Muscle layer of duodenum (tissue), 2 donors: ENCODE measurements around the gene LTBP2.

Experiments used
- H3K27ac ChIP-seq: one replicate; pipeline ENCODE4 v1.7.0; 2013; ENCODE audit warnings: mild to moderate bottlenecking, low read length
- H3K27me3 ChIP-seq: one replicate; pipeline ENCODE4 v1.7.0; 2013; ENCODE audit warnings: low read depth, mild to moderate bottlenecking, control low read depth, low read length
- H3K36me3 ChIP-seq, 2 donors: one replicate each; pipeline ENCODE4 v1.7.0; 2013; ENCODE audit warnings: low read length in 2 of 2, control low read depth in 1 of 2, mild to moderate bottlenecking in 1 of 2; ENCODE audit not compliant: insufficient read depth in 2 of 2, control insufficient read depth in 1 of 2
- H3K4me1 ChIP-seq, 2 donors: one replicate each; pipeline ENCODE4 v1.7.0; 2013; ENCODE audit warnings: low read length in 2 of 2, mild to moderate bottlenecking in 2 of 2, control low read depth in 1 of 2, moderate library complexity in 1 of 2; ENCODE audit not compliant: insufficient read depth in 2 of 2, control insufficient read depth in 1 of 2
- H3K4me3 ChIP-seq, 2 donors: one replicate each; pipeline ENCODE4 v1.7.0; 2013; ENCODE audit warnings: low read length in 2 of 2, low read depth in 1 of 2, mild to moderate bottlenecking in 1 of 2
- H3K9me3 ChIP-seq, 2 donors: one replicate each; pipeline ENCODE4 v1.7.0; 2013; ENCODE audit warnings: low read length in 2 of 2, control low read depth in 1 of 2, mild to moderate bottlenecking in 1 of 2; ENCODE audit not compliant: control insufficient read depth in 1 of 2
- donor health status: healthy.

LTBP2 gene

GRCh38 chr14:74516451-74517160, 95.4 kb downstream of the LTBP2 start:
- no peaks in the 10 kb centered on the region for H3K9me3 ChIP-seq
- H3K4me3 ChIP-seq, result no peak overlapping the region
- H3K4me1 ChIP-seq, result no peaks in the 10 kb centered on the region
- no peaks in the 10 kb centered on the region for H3K27me3 ChIP-seq
- H3K36me3 ChIP-seq, result peaks cover 0 to under 1% of the 10 kb centered on the region in 2 donors
- H3K27ac ChIP-seq, result no peak overlapping the region

DNA sequence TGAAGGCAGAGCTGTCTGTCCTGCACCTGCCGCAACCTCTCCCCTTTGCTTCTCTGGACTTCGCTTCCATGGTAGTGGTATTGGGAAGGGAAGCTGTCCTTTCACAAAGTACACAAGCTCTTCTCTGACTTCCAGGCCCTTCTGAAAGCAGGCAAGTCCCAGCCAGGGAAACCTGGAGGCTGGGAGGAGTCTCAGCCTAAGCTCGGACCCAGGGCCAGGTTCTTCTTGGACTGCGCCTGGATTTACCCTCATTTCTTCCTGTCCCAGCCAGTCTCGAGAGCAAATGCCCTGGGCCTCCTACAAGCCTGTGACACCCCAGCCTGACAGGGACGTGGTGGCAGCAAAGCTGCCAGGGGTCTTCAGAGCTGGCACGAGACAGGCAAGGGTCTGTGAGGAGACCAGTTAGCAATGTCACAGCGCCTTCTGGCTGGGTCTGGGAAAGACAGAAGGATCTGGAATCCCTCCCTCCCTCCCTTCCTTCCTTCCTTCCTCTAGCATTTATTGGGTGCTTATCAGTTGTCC, 96.1 kb downstream of the LTBP2 start:
- H3K36me3 ChIP-seq, result no peaks in the 10 kb centered on the region
- no peaks in the 10 kb centered on the region for H3K4me1 ChIP-seq
- H3K27ac ChIP-seq, result no peak overlapping the region
- no peaks in the 10 kb centered on the region for H3K27me3 ChIP-seq
- no peak overlapping the region for H3K4me3 ChIP-seq
- no peaks in the 10 kb centered on the region for H3K9me3 ChIP-seq

DNA sequence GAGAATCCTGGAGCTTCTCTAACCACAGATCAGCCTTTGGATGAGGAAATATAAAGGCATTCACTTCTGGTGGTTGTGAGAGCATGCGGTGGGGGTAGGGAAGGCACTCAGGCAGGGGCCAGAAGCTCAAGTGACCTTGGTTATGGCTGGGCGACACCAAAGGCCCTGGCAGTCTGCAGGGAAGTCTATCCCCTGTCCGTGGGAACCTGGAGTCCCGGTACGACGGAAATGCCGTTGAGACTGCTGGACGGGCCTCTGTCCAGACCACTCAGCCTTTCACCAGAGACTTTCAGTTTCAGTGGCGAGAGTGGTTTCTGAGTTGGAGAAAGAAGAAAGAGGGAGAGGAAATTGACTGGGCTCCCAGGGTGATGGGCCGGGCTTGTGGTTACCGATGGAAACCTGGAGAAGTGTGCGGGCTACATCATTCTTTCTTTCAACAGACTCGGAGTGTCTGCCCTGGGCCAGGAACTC, 97.5 kb downstream of the LTBP2 start:
- Histone ChIP-seq H3K4me3 (no peak overlapping the region), H3K36me3 (no peaks in the 10 kb centered on the region), H3K4me1 (no peaks in the 10 kb centered on the region)

DNA sequence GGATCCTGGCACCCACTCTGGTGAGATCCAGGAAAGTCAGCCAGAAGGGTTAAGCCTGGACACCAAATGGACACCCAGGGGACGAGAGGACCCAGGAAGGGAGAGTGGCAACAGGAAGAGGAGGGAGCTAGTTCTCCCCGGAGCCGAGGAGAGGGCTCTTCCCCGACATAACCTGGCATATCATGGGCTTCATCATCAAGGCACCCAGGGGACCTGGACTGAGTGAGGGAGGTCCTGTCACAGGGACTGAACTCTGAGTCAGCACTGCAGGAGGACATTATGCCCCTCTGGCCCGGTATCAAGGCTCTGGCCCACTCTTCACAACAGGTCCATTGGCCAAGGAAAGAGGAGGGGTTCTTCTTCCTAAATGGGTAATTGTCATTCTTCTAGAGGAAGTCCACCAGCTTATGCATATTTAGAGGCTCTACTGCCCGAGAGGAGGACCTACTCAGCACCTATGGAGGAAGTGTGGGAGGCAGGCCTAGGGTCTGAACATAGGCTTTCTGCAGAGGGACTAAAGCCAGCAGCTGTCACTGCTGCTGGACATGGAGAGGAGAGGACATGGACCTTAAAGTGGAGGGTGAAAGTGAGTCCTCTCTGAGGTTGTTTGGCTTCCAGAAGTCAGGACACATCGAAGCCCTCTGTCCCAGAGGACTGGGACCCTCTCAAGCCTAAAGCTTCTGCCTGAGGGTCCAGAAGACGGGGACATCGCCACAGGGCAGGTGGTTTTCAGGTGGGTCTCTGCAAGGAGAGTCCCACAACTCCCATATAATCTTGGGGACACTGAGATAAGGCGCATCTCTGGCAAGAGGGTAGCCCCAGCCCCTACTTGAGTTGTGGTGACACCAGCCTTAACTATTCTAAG, 99.8 kb downstream of the LTBP2 start:
- Histone ChIP-seq H3K4me1 (no peaks in the 10 kb centered on the region), H3K27ac (no peak overlapping the region)

More for the DNA sequence above, 97.5 kb downstream of the LTBP2 start:
- H3K9me3 ChIP-seq, result no peaks in the 10 kb centered on the region
- H3K27me3 ChIP-seq, result no peaks in the 10 kb centered on the region
- no peak overlapping the region for H3K27ac ChIP-seq

DNA sequence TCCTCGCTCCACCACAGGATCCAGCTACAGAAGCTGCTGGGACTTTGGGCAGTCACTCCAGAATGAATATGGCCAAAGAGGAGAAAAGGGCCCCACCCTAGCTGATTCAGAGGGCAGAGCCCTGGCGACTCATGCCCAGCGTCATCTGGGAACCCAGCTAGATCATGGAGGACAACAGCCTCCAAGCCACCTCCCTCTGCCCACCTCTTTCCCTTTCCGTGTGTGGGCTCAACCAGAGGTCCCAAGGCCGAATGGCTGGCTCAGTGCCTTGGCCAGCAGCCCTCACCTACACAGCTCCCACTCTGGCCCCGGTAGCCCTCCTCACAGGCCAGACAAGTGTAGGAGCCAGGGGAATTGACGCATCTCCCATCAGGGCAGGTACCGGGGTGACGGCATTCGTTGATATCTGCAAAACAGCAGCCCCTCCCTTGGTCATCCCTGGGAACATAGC, 101.1 kb downstream of the LTBP2 start:
- no peaks in the 10 kb centered on the region for H3K9me3 ChIP-seq
- H3K4me3 ChIP-seq, result no peak overlapping the region
- H3K36me3 ChIP-seq, result no peaks in the 10 kb centered on the region
- H3K27me3 ChIP-seq, result no peaks in the 10 kb centered on the region
- H3K27ac ChIP-seq, result no peak overlapping the region
- no peaks in the 10 kb centered on the region for H3K4me1 ChIP-seq

More for the DNA sequence above, 99.8 kb downstream of the LTBP2 start:
- Histone ChIP-seq H3K4me3 (no peak overlapping the region), H3K27me3 (no peaks in the 10 kb centered on the region), H3K36me3 (no peaks in the 10 kb centered on the region), H3K9me3 (no peaks in the 10 kb centered on the region)

- no peak overlapping the region for H3K4me3 ChIP-seq
- H3K27ac ChIP-seq, result no peak overlapping the region
- H3K4me1 ChIP-seq, result no peaks in the 10 kb centered on the region
- H3K9me3 ChIP-seq, result no peaks in the 10 kb centered on the region
- H3K27me3 ChIP-seq, result no peaks in the 10 kb centered on the region
- no peaks in the 10 kb centered on the region for H3K36me3 ChIP-seq
Observed at GRCh38 chr14:74510223-74510931, 101.7 kb downstream of the LTBP2 start.

DNA sequence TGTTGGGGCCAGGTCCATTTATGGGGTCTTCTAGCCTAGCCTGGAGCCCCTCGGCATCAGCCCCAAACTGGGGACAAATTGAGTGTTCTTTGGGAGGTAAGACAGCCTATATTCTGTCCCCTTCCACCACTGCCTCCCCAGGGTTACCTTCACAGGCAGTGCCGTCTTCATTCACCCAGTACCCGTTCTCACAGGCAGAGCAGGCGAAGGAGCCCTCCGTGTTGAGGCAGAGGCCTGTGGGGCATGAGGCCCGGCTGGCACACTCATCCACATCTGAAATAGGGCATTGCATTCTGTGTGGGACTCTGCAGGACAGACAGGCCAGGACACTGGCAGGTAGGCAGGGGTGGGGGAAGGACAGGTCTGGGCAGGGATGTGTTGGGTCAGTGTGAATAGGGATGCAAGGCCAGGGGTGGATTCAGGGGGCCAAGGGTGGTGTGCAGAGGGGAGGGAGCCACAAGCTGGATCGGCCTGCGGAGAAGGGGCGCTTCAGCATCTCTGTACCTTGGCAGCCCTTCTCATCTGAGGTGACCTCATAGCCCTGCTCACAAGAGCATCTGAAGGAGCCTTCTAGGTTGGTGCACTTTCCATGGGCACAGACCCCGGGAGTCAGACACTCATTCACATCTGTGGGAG, 102.3 kb downstream of the LTBP2 start:
- Histone ChIP-seq H3K36me3 (no peaks in the 10 kb centered on the region), H3K9me3 (no peaks in the 10 kb centered on the region), H3K4me3 (no peak overlapping the region), H3K27ac (no peak overlapping the region), H3K27me3 (no peaks in the 10 kb centered on the region), H3K4me1 (no peaks in the 10 kb centered on the region)

DNA sequence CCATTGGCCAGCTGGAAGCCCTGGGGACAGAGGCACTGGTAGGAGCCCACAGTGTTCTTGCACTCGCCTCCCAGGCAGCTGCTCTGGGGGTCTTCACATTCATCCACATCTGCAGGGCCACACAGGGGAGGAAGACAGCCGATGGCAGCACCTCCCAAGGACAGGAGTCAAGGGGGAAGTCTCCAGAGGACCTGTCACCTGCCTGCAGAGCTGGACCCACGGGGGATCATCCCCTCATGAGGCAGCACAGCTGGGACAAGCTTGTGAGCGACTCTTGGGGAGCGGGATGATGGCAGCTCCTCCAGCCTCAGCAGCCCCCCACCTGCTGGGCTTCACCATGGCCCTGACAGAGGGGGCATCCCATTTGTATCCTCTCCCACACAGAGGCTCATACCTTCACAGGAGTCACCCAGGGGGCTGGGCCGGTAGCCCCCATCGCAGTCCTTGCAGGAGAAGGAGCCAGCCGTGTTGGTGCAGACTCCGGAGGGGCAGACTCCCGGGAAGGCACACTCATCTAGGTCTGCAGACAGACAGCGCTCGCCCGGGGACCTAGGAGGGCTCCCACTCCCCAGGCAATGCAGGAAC, 103.1 kb downstream of the LTBP2 start:
- H3K4me1 ChIP-seq, result no peaks in the 10 kb centered on the region

DNA sequence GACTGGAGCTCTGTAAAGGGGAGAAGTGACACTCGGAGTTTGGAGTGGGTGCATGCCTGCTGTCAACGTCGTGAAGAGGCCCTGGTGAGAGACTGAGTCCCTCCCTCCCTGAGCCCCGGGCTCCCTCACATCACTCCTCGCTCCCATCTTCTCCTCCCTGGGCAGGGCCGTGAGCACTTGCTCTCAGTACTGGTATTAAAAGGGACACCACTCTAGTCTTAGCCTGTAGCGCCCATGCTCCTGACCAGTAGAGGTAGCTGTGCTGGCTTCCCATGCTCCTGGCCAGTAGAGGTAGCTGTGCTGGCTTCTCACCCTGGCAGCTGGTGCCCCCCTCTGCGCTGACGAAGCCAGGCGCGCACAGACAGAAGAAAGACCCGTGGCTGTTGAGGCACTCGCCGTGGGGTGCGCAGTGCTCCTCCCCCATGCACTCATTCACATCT, 103.7 kb downstream of the LTBP2 start:
- Histone ChIP-seq H3K4me1 (no peaks in the 10 kb centered on the region), H3K27me3 (no peaks in the 10 kb centered on the region), H3K36me3 (no peaks in the 10 kb centered on the region), H3K4me3 (no peak overlapping the region), H3K27ac (no peak overlapping the region), H3K9me3 (no peaks in the 10 kb centered on the region)

More for the DNA sequence above, 103.1 kb downstream of the LTBP2 start:
- H3K4me3 ChIP-seq, result no peak overlapping the region
- no peaks in the 10 kb centered on the region for H3K9me3 ChIP-seq
- H3K36me3 ChIP-seq, result no peaks in the 10 kb centered on the region
- no peaks in the 10 kb centered on the region for H3K27me3 ChIP-seq
- no peak overlapping the region for H3K27ac ChIP-seq

- Histone ChIP-seq H3K9me3 (no peaks in the 10 kb centered on the region), H3K27ac (no peak overlapping the region), H3K27me3 (no peaks in the 10 kb centered on the region), H3K36me3 (no peaks in the 10 kb centered on the region), H3K4me1 (no peaks in the 10 kb centered on the region), H3K4me3 (no peak overlapping the region)
Observed at GRCh38 chr14:74507840-74508239, 104.2 kb downstream of the LTBP2 start.
